NCI-H510A (cell line): ENCODE measurements around the gene SMCHD1.

Experiments
- DNase-seq: peaks from one replicate; lab custom pipeline; 2025; lab: John Stamatoyannopoulos, UW

Gene SMCHD1

DNA sequence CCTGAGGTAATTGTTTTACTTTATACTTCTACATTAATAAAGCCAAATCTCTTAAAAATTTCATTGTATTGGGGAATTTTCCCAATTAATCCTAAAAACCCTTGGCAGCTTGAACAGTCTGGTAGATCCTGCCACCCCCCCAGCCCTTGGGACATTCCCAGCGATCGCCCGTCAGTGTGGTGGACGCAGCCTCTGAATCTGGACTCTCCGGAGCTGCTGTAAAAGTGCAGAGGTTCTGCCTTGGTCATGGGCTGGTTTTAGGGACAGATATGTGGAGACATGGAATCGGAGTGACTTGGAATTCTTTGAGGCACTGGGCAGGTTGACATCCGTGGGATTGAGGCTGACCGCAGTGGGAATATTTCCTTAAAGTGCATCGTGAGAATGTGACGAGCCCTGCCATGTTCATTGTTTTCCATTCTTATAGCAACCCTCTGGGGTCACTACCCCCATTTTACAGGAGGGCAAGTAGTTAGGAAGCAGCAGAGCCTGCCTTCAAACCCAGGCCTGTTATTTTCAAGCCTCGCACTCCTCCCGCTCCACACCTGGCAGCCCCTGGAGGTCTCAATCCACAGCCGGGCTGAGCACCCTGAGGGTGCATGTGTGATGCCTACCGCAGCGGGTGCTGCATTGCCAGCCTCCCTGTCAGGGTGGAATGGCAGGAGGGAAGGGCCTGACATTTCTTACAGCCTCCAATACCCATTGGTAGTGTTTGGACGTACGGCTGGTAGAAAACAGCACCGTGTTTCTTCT, 197.8 kb downstream of the SMCHD1 start:
- no peak for DNase-seq

DNA sequence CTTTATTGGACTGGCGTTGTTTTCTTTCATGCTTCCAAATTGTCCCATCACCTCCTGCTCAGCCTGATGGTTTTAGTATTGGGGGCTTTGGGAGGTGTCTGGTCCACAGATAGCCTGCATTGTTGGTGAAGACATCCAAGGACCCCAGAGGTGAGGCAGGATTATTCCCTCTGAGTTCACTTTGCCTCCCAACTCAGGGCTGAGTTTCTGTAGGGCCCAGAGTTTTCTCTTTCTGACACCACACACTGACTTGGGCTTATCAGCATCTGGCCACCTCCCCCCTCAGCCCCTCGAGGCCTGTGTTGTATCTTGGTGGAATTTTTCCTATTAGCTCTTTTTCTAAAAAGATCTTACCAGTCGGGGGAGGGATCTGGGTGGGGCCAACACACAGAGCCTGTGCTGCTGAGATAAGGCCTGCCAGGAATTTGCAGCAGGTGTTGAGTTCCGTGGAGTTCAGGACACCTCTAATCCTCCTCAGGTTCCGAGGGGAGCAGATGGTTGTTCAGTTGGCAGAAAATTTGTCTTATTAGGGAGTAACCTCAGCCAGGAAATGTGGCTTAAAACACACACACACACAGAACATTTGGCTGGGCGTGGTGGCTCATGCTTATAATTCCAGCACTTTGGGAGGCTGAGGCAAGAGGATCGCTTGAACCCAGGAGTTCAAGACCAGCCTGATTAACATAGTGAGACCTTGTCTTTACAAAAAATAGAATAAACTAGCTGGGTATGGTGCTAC, 198.6 kb downstream of the SMCHD1 start:
- no peak for DNase-seq
